ENCODE data around the gene RPAP3. TPM values are rescaled to one million over a fixed set of nuclear protein-coding genes. Genes with fewer than 3 reads are reported as not detected.

RPAP3 gene
- total RNA-seq, 1 experiment from 2014 or later: 48.9 TPM

- Mint-ChIP-seq H3K27me3 (ENCODE audit: low read depth) (peaks cover 43% of the 10 kb centered on the region), H3K36me3 (ENCODE audit: insufficient read depth in 1 of 3, low read depth in 3 of 3) (no peaks in the 10 kb centered on the region; a peak in 1 of 7 replicates), H3K4me3 (no peak overlapping the region), H3K9me3 (no peaks in the 10 kb centered on the region), H3K4me1 (peaks cover 26 to 28% of the 10 kb centered on the region in 2 experiments), H3K27ac (peak overlapping the region in 1 of 3 experiments; percentile 41; a peak in 1 of 7 replicates)
- Histone ChIP-seq H3K9me3 (ENCODE audit: control insufficient read depth, low read depth, low read length) (no peaks in the 10 kb centered on the region), H4K20me1 (ENCODE audit: control insufficient read depth, insufficient read depth, insufficient read length) (no peaks in the 10 kb centered on the region), H3K4ac (ENCODE audit: low read depth, low read length) (no peak overlapping the region), H2BK15ac (ENCODE audit: low read depth, low read length) (no peak overlapping the region), H4K91ac (ENCODE audit: insufficient read length, low read depth, low read length) (no peak overlapping the region), H3K4me2 (ENCODE audit: insufficient read depth, insufficient read length, low read length) (no peak overlapping the region), H3K23ac (ENCODE audit: insufficient read length, low read depth, low read length) (no peak overlapping the region), H2BK5ac (ENCODE audit: insufficient read length, low read length) (no peak overlapping the region), H3T11ph (ENCODE audit: low read length) (no peak overlapping the region), H3K23me2 (ENCODE audit: insufficient read length, low read depth, low read length, poor library complexity, severe bottlenecking) (no peaks in the 10 kb centered on the region), H3K9ac (ENCODE audit: extremely low read depth, insufficient read length, low read length) (no peak overlapping the region), H2BK120ac (ENCODE audit: low read depth, low read length, poor library complexity, severe bottlenecking) (no peak overlapping the region), H2BK20ac (ENCODE audit: low read depth, low read length, poor library complexity, severe bottlenecking) (no peak overlapping the region), H2AFZ (ENCODE audit: low read length) (no peak overlapping the region), H4K8ac (replicated peaks; ENCODE audit: insufficient read length, low read depth, low read length) (no peak overlapping the region), H3K56ac (ENCODE audit: insufficient read length, low read depth, low read length) (no peak overlapping the region), H4K5ac (ENCODE audit: insufficient read length, low read depth, low read length) (no peak overlapping the region), H3K4me1 (ENCODE audit: insufficient read depth, low read length) (no peaks in the 10 kb centered on the region), H3K27ac (ENCODE audit: insufficient read length, low read depth, low read length) (no peak overlapping the region), H3K18ac (ENCODE audit: insufficient read length, low read depth, low read length) (no peak overlapping the region), H3K14ac (ENCODE audit: insufficient read depth, low read length) (no peak overlapping the region), H3K79me2 (ENCODE audit: insufficient read depth, low read length) (no peaks in the 10 kb centered on the region), H2AK5ac (ENCODE audit: insufficient read length, low read length) (no peak overlapping the region), H3K27me3 (ENCODE audit: insufficient read depth, low read length) (peaks cover 3% of the 10 kb centered on the region; the same call in 1 of the 2 replicates), H2BK12ac (ENCODE audit: insufficient read length, low read depth, low read length) (no peak overlapping the region), H3K79me1 (ENCODE audit: insufficient read depth, low read depth, low read length, poor library complexity, severe bottlenecking) (no peaks in the 10 kb centered on the region)
- WGBS (ENCODE audit: extremely low coverage, insufficient read length, low lambda C conversion rate): no CpG with 5 or more reads among the region's 10 CpGs
- TF ChIP-seq CTCF (conservative IDR thresholded peaks at IDR 0.05): peak; percentile 84
- peak; percentile 79 for DNase-seq
Observed at GRCh38 chr12:47715393-47715876, 9.6 kb upstream of the RPAP3 start.

Measured in H9 (cell line).